OCI-LY1 (cell line): ENCODE data around the gene ADAMTSL2.

Experiments used
- H2AFZ ChIP-seq: fragments of 200-600 bp; sonication (generic), shearing (Covaris generic); 2 replicates; pipeline ENCODE4 v1.6.0; 2014; ENCODE audit warnings: antibody characterized with exemption, mild to moderate bottlenecking, low read length
- H3F3A ChIP-seq: fragments of 200-600 bp; sonication (generic), shearing (Covaris generic); 2 replicates; pipeline ENCODE4 v1.6.0; 2014; ENCODE audit warnings: mild to moderate bottlenecking, antibody characterized with exemption, low read length, moderate library complexity; ENCODE audit not compliant: insufficient read depth
- H3K27ac ChIP-seq: fragments of 200-600 bp; sonication (generic); 2 replicates; pipeline ENCODE4 v1.5.1; 2014; ENCODE audit warnings: low read length, mixed run types, mild to moderate bottlenecking, low read depth; ENCODE audit not compliant: poor library complexity, severe bottlenecking
- H3K27me3 ChIP-seq: fragments of 200-600 bp; sonication (generic); 2 replicates; pipeline ENCODE4 v1.6.0; 2014; ENCODE audit warnings: antibody characterized with exemption, mild to moderate bottlenecking, low read length, moderate library complexity; ENCODE audit not compliant: insufficient read depth
- H3K36me3 ChIP-seq: fragments of 200-600 bp; sonication (generic); 2 replicates; pipeline ENCODE4 v1.6.1; 2014; ENCODE audit warnings: mild to moderate bottlenecking, antibody characterized with exemption, low read length, moderate library complexity, mixed read lengths; ENCODE audit not compliant: insufficient read depth
- H3K4me1 ChIP-seq: fragments of 200-600 bp; sonication (generic); 2 replicates; pipeline ENCODE4 v1.5.1; 2014; ENCODE audit warnings: mild to moderate bottlenecking, low read length, moderate library complexity; ENCODE audit not compliant: insufficient read depth, severe bottlenecking
- H3K4me2 ChIP-seq: fragments of 200-600 bp; sonication (generic), shearing (Covaris generic); 2 replicates; pipeline ENCODE4 v1.6.1; 2014; ENCODE audit warnings: low read length
- H3K4me3 ChIP-seq: fragments of 200-600 bp; sonication (generic); 2 replicates; pipeline ENCODE4 v1.5.1; 2014; ENCODE audit warnings: low read length, low read depth, mild to moderate bottlenecking, mixed read lengths; ENCODE audit not compliant: poor library complexity, severe bottlenecking
- H3K79me2 ChIP-seq: fragments of 200-600 bp; shearing (Covaris generic); 2 replicates; pipeline ENCODE4 v1.6.1; 2016; ENCODE audit warnings: mixed run types, low read length, mixed read lengths; ENCODE audit not compliant: insufficient read depth
- H3K9ac ChIP-seq: fragments of 200-600 bp; sonication (generic), shearing (Covaris generic); 2 replicates; pipeline ENCODE4 v1.6.1; 2014; ENCODE audit warnings: mild to moderate bottlenecking, low read length, mixed read lengths
- H3K9me2 ChIP-seq: fragments of 200-600 bp; sonication (generic), shearing (Covaris generic); 2 replicates; pipeline ENCODE4 v1.6.1; 2014; ENCODE audit warnings: low read depth, mild to moderate bottlenecking, low read length, mixed read lengths
- H3K9me3 ChIP-seq: fragments of 200-600 bp; shearing (Covaris generic); 2 replicates; pipeline ENCODE4 v1.6.1; 2014; ENCODE audit warnings: low read length, mixed read lengths
- H4K20me1 ChIP-seq: fragments of 200-600 bp; sonication (generic), shearing (Covaris generic); 2 replicates; pipeline ENCODE4 v1.6.0; 2016; ENCODE audit warnings: mild to moderate bottlenecking, low read length; ENCODE audit not compliant: insufficient read depth
- EZH2 ChIP-seq: fragments of 200-600 bp; sonication (generic), shearing (Covaris generic); IDR thresholded peaks from 2 replicates; pipeline ENCODE4 v1.8.0; 2017; ENCODE audit warnings: borderline replicate concordance, mixed run types, mild to moderate bottlenecking, antibody characterized with exemption, low read length, moderate library complexity, mixed read lengths
- TF ChIP-seq, protein P1 (sequence below): fragments of 200-600 bp; sonication (generic), shearing (Covaris generic); IDR thresholded peaks from 2 replicates; pipeline ENCODE4 v1.5.1; 2017; ENCODE audit warnings: mild to moderate bottlenecking, antibody characterized with exemption, low read length, moderate library complexity, mixed read lengths

ADAMTSL2 gene

DNA sequence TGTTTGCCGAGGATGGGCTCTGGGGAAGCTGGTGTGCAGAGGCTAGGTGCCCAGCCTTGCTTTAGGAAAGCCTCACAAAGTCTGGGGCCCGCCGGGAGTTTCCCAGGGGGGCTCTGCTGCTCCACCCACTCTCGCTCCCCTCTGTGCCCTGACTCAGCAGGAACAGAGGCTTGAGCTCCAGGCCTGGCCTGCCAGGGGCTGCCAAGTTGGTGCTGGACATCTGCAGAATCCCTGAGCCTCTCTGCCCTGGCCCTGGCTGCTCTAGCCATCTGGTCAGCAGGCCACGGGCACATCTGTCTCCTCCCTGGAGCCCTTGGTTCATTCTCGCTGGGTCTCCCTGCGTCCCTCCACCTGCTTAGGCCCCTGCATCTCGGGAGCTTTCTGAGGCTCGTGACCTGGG is 647 bp upstream of the ADAMTSL2 start:
- H3K27ac ChIP-seq, result no peak overlapping the region
- no peak overlapping the region for H3K4me3 ChIP-seq
- no peak overlapping the region for H3K4me2 ChIP-seq
- H3K9me2 ChIP-seq, result no peaks in the 10 kb centered on the region
- no peaks in the 10 kb centered on the region for H3K9me3 ChIP-seq
- H3K27me3 ChIP-seq, result peaks cover 6% of the 10 kb centered on the region; the same call in 1 of the 2 replicates
- H3K4me1 ChIP-seq, result no peaks in the 10 kb centered on the region
- H3K36me3 ChIP-seq, result no peaks in the 10 kb centered on the region
- H3K79me2 ChIP-seq, result no peaks in the 10 kb centered on the region
- no peaks in the 10 kb centered on the region for H3F3A ChIP-seq
- no peak for TF ChIP-seq EZH2
- TF ChIP-seq, protein P1, sequence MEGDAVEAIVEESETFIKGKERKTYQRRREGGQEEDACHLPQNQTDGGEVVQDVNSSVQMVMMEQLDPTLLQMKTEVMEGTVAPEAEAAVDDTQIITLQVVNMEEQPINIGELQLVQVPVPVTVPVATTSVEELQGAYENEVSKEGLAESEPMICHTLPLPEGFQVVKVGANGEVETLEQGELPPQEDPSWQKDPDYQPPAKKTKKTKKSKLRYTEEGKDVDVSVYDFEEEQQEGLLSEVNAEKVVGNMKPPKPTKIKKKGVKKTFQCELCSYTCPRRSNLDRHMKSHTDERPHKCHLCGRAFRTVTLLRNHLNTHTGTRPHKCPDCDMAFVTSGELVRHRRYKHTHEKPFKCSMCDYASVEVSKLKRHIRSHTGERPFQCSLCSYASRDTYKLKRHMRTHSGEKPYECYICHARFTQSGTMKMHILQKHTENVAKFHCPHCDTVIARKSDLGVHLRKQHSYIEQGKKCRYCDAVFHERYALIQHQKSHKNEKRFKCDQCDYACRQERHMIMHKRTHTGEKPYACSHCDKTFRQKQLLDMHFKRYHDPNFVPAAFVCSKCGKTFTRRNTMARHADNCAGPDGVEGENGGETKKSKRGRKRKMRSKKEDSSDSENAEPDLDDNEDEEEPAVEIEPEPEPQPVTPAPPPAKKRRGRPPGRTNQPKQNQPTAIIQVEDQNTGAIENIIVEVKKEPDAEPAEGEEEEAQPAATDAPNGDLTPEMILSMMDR, result no peak
- H4K20me1 ChIP-seq, result no peaks in the 10 kb centered on the region
- no peak overlapping the region for H2AFZ ChIP-seq
- H3K9ac ChIP-seq, result no peak overlapping the region

GRCh38 chr9:133535306-133535877 is 888 bp downstream of the ADAMTSL2 start:
- Histone ChIP-seq H3K27me3 (peaks cover 6% of the 10 kb centered on the region; the same call in 1 of the 2 replicates), H2AFZ (no peak overlapping the region)

DNA sequence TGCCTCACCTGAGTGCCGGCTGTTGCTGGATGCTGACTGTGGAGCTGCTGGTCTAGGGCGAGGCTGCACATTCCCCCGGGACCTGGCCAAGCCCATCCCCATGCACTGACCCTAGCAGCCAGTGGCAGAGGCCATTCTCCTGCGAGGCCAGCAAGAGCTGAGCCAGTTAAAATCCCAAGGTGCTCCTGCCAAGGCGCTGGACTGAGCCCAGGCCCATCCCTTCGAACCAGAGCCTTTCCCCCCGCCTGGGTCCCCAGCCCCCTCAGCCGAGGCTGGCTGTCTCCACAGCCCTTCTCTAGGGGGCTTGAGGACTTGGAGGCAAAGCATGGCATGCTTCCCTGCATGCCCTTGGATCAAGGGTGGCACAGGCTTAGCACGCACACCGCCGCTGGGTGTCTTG is 1.6 kb downstream of the ADAMTSL2 start:
- TF ChIP-seq, protein P1, result no peak
- TF ChIP-seq EZH2, result no peak
- no peaks in the 10 kb centered on the region for H3F3A ChIP-seq
- H2AFZ ChIP-seq, result no peak overlapping the region
- H3K9me2 ChIP-seq, result no peaks in the 10 kb centered on the region
- H3K4me3 ChIP-seq, result no peak overlapping the region
- no peak overlapping the region for H3K27ac ChIP-seq
- no peaks in the 10 kb centered on the region for H3K9me3 ChIP-seq
- H3K79me2 ChIP-seq, result no peaks in the 10 kb centered on the region
- H3K36me3 ChIP-seq, result no peaks in the 10 kb centered on the region
- H3K4me1 ChIP-seq, result no peaks in the 10 kb centered on the region
- H3K27me3 ChIP-seq, result no peaks in the 10 kb centered on the region; the same call in 1 of the 2 replicates
- no peak overlapping the region for H3K4me2 ChIP-seq
- H4K20me1 ChIP-seq, result no peaks in the 10 kb centered on the region
- H3K9ac ChIP-seq, result no peak overlapping the region

More at GRCh38 chr9:133535306-133535877, 888 bp downstream of the ADAMTSL2 start:
- Histone ChIP-seq H3K9me3 (no peaks in the 10 kb centered on the region), H3K36me3 (no peaks in the 10 kb centered on the region), H3K4me2 (no peak overlapping the region), H3K4me1 (no peaks in the 10 kb centered on the region), H3K9ac (no peak overlapping the region), H3K79me2 (no peaks in the 10 kb centered on the region), H3K27ac (no peak overlapping the region), H3K9me2 (no peaks in the 10 kb centered on the region), H4K20me1 (no peaks in the 10 kb centered on the region), H3F3A (no peaks in the 10 kb centered on the region), H3K4me3 (no peak overlapping the region)
- TF ChIP-seq, protein P1, result no peak
- TF ChIP-seq EZH2, result no peak
